Stimulated activated CD8-positive, alpha-beta memory T cell treated with anti-CD3 and anti-CD28 coated beads, Interleukin-7, amount 100 ng/mL, for 48 hours (primary cell): ENCODE measurements around the gene MATN4.

ENCODE experiments used
- DNase-seq, 2 donors: peaks; one replicate each; pipeline ENCODE4 v3.0.0-alpha.2; 2020; ENCODE audit warnings: low read depth in 1 of 2; ENCODE audit errors: extremely low read depth in 1 of 2

MATN4 gene

GRCh38 chr20:45316150-45317080, 8.3 kb upstream of the MATN4 start:
- DNase-seq = no peak

DNA sequence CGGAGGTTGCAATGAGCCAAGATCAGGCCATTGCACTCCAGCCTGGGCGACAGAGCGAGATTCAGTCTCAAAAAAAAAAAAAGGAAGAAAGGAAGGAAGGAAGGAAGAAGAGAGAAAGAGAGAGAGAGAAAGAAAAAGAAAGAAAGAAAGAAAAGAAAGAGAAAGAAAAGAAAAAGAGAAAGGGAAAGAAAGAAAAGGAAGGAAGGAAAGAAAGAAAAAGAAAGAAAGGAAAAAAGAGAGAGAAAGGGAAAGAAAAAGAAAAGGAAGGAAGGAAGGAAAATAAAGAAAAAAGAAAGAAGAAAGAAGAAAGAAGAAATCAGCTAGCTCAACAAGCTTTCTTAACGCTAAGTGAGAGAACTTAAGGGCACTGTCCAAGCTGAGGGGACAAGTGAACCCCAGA, 7.6 kb upstream of the MATN4 start:
- DNase-seq = no peak

DNA sequence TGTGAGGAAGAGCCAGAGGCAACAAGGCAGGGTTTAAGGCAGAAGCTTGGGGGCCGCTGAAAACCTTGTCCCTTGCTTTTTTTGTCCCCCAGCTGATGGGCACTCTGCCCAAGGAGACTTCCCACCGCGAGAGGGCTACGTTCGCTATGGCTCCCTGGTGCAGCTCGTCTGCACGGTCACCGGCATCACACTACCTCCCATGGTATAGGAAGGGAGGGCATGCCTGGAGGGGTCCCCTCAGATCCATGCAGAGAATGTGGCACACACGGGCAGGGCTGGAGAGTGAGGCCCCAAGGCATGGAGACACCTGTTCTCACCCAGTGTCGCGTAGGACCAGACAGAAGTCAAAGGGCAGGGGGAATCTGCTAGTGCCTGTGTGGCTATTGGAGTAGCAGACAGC, 5.8 kb upstream of the MATN4 start:
- DNase-seq = no peak

GRCh38 chr20:45313065-45313695, 5.1 kb upstream of the MATN4 start:
- no peak for DNase-seq

DNA sequence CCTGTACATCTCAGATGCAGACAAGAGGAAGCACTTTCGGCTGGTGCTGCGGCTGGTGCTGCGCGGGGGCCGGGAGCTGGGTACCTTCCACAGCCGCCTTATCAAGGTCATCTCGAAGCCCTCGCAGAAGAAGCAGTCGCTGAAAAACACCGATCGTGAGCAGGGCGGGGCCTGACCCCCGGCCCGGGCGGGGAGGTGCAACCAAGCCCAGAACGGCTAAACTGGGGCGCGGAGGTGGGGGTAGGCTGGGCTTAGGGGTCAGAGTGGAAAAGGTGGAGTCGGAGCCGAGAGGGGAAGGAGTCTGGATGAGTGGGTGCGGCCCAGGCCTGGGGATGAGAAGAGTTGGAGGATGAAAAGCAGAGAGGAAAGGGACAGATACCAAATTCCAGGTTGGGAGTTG, 4.1 kb upstream of the MATN4 start:
- DNase-seq = no peak

- DNase-seq = peak; percentile 51 to 57
These were observed 3.6 kb upstream of the MATN4 start for GRCh38 chr20:45311589-45312211.

GRCh38 chr20:45309075-45309474, 976 bp upstream of the MATN4 start:
- no peak for DNase-seq

GRCh38 chr20:45307076-45307640, 941 bp downstream of the MATN4 start:
- no peak for DNase-seq

DNA sequence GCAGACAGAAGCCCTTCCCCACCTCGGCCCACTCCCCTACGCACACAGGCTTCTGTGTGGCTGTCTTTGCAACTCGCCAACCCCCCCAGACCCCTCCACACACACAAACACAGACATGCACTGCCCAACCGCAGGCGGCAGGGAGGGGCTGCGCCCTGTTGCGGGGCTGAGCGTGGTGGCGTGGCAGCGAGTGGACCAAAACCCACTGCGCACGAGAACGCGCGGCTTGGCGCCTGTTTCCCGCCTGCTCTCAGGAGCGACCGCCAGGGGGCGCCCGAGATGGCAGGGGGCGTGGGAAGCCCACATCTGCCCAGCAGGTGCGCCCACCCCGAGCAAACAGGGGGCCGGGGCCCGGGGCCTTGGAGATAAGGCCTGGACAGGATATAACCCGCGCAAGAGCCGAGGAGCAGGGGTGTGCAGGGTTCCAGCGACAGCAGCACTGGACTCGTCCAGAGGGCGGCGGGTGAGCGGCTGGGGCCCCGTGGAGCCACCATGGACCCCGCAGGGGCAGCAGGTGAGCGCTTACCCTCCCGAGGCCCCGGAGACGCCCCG, 1.6 kb downstream of the MATN4 start, which contains the start of gene RBPJL:
Gene RBPJL (plus strand): TSS at position 410 of the 552 bp plus-strand sequence. CDS start 83 bp downstream, at position 493.
- DNase-seq = no peak

DNA sequence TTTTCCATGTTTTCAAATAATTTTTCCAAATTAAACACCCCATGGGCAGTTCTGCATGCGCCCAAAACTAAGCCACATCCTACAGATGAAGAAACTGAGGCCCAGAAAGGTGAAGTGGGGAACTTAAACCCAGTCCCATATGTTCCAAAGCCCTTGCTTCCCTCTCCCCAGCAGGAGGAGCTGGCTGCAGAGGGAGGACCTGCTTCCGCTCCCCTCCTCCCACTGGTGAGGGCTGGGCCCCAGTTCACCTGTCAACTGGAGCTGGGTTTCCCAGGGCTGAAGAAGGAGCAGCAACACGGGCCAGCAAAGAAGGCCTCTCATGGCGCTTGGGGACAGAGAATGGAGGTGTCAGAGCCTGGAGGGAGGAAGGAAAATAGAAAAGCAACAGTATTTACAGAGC, 2.8 kb downstream of the MATN4 start:
- no peak for DNase-seq

GRCh38 chr20:45304464-45304999, 3.6 kb downstream of the MATN4 start:
- no peak for DNase-seq

DNA sequence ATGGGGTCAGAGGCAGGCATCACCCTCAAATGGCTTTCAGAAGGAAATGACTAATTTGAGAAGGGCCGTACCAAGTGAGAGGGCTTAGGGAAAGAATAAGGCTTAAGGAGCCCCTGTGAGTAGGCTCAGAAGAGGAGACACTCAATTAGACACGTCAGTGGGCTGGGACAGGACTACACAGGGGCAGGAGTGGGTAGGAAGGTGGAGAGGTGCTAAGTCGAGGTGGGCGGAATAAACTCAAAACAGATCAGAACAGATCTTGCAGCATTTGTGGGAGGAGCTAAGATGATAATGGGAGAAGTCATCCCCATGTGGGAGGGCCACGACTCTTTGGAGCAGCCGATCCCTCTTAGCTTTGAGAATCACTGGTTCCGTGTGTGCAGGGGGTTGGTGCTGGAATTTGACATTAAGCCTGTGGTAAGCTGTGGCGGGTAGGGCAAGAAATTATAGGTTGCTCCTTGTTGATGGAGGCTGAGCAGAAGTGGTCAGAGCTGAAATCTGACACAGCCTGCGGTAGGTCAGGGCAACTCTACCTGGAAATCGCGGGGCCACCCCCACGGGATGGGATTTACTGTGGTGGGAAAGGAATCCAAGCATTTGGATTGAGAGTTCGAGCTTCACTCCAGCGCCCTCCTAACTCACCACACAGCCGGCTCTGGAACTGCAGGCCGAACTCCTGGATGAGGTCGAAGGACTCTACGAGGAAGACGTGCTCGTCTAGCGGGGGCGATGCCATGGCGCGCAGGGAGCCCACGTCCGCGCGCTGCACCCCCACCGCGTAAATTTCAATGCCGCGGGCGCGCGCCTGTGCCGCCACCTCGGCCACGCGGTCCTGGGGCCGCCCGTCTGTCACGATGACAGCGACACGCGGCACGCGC, 4.3 kb downstream of the MATN4 start:
- DNase-seq = peak in 1 of 2 donors; percentile 33

- DNase-seq = no peak
These were observed 6.3 kb downstream of the MATN4 start for GRCh38 chr20:45301824-45302271.

DNA sequence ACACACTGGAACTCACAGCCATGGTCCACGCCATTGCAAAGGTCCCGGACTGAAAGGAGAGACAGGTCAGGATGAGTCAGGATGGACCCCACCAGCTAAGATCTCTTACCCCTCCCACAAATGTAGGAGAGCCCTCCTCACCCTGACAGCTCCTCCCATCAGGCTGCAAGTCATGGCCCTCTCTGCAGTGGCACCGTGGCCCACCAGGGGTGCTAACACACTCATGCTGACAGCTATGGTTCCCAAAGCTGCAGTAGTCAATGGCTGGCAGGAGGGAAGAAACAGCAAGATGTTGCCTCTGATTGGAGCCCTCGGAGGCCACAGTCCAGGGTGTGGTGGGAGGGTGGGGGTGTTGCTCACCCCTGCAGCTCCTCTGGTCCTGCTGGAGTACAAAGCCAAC, 7.1 kb downstream of the MATN4 start:
- DNase-seq = peak in 1 of 2 donors; percentile 53

DNA sequence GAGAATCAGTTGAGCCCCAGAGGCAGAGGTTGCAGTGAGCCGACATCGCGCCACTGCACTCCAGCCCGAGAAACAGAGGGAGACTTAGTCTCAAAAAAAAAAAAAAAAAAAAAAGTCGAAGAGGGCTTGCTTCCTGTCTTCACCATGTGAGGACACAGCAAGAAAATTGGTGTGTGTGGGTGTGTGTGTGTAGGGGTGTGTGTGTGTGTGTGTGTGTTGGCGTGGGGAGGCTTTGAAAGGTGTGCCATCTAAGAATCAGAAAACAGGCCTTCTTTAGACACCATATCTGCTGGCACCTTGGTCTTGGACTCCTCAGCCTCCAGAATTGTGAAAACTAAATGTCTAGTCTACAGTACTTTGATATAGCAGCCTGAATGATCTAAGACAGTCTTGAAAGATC, 8.3 kb downstream of the MATN4 start:
- DNase-seq = no peak

DNA sequence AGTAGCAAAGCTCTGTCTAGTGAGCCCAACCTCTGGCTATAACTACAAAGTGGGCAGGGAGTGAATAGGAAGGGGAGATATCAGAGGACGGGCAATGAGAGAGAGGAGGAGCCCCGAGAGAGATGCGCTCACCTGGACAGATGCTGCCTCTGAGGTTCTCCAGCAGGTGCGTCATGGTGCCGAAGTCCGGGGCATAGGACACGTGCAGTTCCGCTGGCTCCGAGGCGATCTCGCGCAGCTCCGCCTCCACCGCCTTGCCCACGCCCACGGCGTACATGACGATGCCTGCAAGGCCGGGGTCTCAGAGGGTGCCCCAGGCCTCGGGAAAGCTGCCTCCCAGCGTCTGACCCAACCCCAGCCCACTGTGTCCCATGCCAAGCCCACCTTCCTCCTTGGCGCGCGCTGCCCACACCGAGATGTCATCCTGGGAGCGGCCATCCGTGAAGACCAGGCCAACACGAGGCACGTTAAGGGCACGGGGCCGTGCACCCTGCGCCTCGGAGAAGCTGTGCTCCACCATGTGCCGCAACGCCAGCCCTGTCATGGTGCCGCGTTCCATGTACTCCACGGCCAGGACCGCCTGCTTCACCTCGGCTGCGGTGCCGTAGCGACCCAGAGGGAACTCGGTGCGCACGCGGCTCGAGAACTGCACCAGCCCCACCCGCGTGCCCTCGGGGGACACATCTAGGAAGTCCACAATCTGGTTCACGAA, 10.2 kb downstream of the MATN4 start:
- DNase-seq = no peak

GRCh38 chr20:45294659-45295058, 13.4 kb downstream of the MATN4 start:
- no peak for DNase-seq

DNA sequence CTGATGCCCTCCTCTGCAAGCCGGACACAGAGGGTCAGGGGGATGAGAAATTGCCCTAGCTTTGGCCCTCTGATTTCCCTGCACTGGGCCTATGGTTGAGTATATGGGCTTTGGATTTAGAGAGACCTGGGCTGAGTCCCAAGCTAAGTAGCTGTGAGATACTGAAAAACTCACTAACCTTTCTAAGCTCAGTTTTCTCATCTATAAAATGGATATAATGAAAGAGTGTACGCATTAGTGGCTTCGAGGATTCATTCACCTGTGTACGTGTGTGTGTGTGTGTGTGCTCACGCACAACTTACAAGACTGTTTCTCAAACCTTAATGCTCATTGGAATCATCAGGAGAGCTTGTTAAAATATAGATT, 14.1 kb downstream of the MATN4 start:
- no peak for DNase-seq
